ENCODE data around the gene PLXNA3.

PLXNA3 gene

DNA sequence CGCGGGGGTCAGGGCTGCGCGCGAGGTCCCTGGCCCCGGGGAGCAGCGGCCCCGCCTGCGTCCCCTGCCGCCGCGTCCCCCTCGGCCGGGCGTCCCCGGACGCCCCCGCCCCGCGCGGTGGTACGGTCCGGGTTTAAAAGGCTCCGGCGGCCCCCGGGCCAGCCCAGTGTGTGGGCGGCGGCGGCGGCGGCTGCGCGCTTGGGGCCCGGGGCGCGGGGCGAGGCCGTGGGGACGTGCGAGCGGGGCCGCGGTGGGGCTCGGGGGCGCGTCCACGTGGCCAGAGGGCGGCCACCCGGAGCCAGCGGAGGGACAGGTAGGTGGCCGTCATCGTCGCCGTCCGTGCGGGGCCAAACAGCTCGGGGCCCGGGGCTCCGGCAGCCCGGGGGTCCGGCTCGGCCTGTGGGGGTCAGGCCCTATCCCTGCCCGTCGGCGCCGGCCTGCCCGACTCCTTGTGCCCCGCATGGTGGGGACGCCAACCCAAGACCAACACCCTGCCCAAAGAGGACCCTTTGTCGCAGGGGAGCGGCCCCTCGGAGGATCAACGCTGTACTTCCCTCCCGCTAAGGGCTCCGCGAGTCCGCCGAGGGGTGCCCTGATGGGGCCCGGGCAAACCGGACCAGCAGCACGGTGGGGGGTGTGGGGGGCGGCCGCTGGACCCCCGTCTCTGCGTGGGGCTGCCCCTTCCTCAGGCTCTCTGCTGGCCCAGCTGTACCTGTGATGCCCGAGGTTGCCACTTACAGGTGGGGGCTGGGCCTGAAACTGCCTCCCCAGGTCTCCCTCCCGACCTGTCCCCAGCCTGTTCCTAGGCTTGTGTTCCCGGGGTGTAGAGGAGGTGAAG is at the start of gene PLXNA3:
Gene PLXNA3, plus strand, starts transcription at position 166 of the 838 bp plus-strand sequence. CDS start 1,903 bp downstream, outside the sequence.
- DNase-seq: no peak

DNA sequence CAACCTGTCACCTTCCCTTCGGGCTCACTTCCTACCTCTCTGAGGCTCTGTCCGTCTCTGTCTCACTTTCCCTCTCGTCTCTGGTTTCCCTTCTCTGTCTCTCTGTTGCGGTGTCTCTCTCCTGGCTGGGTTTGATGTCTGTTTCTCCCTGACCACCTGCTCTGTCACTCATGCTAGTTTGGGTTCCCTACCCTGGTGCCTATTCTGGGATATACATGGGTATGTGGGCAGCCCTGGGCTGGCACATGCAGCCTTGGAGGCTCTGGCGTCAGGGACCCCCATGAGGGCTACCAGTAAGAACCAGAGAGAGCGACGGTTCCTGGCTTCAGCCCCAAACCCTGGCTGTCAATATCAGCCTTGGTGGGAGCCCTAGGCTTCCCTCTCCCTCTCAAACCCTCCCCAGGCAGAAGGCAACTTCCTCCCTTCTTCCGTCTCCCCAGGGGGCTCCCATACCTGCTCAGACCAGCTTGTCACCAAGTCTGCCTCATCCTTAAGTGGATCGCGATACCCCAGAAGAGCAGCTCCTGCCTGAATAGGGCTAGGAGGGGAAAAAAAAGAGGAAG is 49.3 kb upstream of the PLXNA3 start:
- no peak for DNase-seq

DNA sequence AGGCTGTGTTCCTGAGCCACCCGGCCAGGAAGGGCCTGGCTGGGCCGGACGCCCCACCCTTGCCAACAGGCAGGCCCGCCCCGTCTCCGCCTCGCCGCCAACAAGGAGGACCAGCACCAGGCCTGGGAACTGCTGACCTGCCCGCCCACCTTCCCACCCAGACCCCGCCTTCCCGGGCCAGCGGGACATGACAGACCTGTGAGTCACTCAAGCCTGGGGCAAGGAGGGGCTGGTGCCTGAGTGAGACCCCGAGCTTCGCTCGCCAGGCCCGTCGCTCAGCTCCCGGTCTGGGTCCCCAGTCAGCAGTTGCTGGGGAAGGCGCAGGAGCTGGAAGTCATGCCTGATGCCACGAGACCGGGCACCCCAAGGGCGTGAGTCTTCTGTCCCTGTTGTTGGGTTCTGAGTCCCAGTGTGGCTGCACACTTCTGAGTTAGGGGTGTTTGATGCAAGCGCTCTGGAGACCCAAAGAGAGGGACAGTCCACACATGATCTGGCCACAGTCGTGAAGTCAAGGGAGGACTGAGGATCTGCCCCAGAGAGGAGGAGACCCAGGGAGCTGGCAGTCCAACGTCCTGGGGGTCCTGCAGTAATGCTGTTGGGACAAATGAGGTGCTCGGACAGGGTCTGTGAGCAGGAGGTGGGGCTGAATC is 48.7 kb upstream of the PLXNA3 start, which contains the start of gene DNASE1L1:
Gene DNASE1L1, minus strand, starts transcription at position 33 of the 650 bp plus-strand sequence. CDS start 3,686 bp downstream, outside the sequence.
- no peak for DNase-seq

DNA sequence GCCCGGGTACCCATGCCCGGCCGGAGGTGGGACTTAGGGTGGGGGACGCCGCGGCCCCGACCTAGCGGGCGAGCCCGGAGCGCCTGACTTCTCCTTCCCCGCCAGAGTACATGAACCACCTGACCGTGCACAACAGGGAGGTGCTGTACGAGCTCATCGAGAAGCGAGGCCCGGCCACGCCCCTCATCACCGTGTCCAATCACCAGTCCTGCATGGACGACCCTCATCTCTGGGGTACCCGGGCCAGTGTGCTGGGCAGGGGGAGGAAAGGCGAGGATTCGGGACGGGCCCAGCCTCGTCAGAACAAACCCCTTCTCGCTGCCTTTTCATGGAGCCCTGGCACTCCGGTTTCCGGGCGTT is 46.1 kb upstream of the PLXNA3 start:
- DNase-seq: peak; percentile 23

DNA sequence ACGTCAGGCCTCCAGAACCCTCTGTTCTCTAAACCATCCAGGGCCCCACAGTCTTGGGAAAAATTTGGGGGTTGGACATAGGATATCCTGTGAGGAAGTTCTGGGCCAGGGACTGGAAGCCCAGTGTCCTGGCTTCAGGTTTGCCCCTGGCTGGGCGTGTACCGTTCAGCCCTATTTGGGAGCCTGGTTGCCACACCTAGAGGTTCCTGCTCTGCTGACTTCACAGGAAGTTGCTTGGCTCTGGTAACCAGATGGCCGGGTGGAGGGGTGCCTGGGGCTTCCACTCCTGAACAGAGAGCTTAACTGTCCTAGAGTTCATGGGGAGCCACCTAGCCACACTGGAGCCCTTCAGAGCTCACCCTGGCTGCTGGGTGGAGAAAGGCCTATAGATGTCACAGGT is 45.6 kb upstream of the PLXNA3 start:
- no peak for DNase-seq

DNA sequence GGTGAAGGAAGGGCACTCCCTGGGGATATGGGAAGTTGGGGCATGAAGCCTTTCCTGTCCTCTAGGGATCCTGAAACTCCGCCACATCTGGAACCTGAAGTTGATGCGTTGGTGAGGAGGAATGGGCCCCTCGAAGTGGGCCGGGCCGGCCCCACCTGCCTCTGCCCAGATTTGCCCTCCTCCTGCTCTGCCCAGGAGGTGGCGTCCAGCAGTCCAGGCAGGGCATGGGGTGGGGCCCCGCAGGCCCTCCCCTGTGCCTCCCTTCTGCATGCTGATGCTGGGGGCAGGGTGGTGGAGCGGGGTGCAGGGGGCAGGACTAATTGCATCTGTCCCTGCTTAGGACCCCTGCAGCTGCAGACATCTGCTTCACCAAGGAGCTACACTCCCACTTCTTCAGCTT is 44.9 kb upstream of the PLXNA3 start:
- DNase-seq: no peak

DNA sequence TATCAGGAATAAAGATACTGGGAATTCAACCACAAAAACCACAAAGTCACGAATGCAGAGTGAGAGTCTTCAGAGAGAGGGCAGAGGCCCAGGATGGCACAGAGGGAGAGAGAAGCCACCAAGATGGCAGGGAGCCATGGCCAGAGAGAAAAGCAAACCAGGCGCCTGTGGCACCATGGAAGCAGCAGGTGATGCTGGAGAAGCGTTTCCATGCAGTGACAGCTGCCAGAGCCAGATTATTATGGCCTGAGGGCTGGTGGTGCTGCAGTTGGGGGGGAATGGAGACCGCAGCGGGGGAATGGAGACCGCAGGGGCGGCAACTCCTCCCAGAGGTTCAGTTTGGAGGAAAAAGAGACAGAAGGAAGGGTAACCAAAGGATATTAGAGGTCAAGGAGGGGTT is 40.9 kb upstream of the PLXNA3 start:
- DNase-seq: no peak

DNA sequence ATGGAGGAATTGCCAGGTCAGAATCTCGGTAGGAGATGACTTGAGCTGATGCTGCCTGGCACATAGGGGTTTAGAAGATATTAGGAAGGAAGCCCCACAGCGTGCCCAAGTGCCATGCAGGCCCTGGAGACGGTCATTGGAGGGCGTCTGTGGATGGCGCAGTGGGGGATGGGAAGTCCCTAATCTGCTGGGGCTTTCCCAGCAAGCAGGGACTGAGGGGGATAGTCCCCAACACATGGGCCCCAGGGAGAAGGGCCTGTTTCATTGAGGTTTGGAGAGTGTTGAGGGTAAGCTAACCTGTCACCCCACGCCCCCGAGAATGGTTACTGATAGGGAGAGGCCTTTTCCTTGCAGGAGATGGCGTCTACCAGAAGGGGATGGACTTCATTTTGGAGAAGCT is 38.9 kb upstream of the PLXNA3 start:
- DNase-seq: no peak

DNA sequence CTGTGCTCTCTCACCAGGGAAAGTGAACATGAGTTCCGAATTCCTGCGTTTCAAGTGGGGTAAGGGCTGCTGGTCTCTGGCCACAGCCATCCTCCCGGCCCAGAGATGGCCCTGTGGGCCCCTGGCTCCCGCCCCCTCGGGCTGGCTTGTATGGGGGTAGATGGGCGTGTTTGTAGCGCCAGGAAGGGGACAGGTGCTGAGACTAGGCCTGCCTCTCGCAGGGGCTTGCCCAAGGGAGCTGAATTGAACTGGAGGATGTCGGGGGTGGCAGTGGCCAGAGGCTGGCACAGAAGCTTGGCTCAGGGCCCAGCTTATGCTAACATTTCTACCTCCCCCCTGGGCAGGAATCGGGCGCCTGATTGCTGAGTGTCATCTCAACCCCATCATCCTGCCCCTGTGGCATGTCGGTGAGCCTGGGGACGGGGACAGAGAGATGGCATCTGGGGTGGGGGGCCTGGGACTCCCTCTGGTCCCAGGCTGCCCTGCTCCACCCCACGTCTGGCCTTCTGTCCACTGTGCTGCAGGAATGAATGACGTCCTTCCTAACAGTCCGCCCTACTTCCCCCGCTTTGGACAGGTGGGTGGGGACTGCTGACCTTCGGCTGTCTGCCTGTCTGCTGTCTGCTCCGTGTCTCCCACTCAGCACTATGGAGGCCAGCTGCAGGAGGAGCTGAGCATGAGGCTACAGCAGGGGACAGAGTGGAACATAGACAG is 38.2 kb upstream of the PLXNA3 start:
- DNase-seq: no peak

DNA sequence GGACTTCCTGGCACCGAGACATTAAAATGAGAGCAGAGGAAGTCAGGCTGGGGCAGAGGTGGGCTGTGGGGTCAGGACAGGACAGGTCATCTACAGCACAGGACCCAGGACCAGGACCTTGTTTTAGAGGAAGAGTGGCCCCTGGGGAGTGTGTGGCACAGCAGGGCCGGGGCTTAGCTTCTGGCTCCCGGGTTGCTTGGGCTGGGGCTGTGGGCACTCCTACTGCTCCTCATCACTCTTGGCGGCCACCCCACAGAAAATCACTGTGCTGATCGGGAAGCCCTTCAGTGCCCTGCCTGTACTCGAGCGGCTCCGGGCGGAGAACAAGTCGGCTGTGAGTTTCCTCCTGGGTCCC is 37.7 kb upstream of the PLXNA3 start:
- no peak for DNase-seq

DNA sequence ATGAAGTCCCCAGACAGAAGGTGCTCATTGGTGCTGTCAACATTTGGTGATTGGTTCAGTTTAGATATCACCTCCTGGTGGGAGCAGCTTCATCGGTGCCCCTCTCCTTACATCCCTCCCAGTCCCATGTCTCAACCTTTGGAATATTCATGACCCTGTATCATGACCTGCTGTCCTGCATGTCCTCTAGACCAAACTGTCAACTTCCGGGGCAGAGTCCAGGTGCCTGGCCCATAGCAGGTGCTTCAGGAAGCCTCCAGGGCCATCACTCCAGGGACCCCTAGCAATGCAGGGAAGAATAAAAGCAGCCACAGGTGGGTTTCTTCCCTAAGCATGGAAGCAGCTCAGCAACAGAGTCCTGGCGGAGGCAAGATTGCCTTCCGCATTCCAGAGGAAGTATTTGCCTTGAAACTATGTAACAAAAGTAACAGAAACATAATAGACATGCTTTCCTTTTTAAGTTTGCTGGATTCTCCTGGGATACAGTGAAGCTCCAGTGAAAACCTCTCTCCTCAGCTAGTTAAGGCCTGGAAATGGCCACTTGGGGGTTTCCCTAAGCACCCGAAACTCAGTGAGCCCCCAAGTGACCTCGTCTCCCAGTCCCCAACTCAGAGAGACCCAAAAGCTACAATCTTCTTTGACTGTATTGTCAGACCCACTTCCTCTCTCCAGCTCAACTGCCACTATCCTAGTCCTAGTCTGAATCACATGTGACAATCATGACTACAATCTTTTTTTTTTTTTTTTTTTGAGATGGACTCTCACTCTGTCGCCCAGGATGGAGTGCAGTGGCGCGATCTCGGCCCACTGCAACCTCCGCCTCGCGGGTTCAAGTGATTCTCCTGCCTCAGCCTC is 30.9 kb upstream of the PLXNA3 start:
- DNase-seq: no peak

DNA sequence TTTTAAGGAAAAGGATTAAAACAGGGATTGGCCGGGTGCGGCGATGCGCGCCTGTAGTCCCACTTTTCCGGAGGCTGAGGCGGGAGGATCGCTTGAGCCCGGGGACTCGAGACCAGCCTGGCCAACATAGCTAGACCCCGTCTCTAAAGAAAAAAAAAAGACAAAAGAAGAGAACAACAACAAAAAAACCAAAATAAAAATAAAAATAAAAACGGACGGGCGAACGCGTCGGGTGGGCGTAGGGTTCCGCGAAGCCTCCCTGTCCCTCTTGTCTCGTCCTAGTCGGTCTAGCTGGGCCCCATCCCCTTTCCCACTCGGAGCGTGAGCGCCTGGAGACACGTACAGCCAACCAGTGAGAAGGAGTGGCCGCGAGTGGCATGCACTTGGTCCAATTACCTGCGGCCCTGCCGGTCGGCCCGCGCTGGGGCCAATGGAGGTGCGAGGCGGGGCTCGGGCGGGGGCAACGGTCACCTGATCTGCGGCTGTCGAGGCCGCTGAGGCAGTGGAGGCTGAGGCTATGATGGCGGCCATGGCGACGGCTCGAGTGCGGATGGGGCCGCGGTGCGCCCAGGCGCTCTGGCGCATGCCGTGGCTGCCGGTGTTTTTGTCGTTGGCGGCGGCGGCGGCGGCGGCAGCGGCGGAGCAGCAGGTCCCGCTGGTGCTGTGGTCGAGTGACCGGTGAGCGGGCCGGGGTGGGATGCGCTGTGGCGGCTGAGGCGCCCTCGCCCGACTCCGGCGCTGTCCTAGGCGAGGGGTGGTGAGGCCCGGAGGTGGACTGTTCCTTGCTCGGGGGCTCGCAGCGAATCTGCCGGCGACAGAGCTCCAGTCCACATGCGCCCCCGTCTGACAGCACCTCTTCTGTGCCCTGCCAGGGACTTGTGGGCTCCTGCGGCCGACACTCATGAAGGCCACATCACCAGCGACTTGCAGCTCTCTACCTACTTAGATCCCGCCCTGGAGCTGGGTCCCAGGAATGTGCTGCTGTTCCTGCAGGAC is 29.6 kb upstream of the PLXNA3 start, which contains the start of gene ATP6AP1:
Gene ATP6AP1, plus strand, starts transcription at position 502 of the 996 bp plus-strand sequence. Its CDS starts 16 bp downstream, at position 518.
- DNase-seq: peak; percentile 96

DNA sequence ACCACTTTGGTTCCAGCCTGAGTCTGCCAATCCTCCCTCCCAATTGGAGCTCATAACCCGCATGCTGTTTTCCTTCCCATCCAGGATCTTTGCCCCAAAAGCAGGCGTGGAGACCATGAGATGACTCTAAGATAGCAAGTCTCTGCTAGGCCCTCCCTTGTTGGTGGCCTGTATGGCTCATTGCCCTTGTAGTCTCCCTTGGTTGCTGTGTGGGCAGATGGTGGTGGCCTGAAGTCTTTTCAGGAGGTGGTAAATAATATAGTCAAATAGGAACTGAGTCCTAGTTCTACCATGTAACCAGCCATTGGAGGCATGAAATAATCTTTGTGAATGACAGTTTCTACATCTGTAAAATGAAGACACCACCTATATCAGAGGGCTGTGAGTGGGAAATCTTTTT is 28.4 kb upstream of the PLXNA3 start:
- DNase-seq: no peak

DNA sequence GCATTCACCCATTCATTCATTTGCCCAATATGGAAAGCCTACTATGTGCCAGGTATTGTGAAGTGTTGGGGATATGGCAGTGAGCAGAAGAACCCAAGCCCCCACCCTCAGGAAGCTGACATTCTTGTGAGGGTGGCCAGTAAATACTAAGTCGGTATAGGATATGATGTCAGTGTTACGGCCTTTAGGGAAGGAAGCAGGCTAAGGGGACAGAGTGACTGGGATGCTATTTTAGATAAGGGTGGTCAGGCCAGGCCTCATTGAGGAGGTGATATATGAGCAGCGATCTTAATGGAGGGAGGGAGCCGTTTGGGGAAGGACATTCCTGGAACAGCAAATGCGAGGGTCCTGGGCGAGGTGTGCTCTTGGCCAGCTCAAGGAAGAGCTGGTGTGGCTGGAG is 27.6 kb upstream of the PLXNA3 start:
- no peak for DNase-seq

DNA sequence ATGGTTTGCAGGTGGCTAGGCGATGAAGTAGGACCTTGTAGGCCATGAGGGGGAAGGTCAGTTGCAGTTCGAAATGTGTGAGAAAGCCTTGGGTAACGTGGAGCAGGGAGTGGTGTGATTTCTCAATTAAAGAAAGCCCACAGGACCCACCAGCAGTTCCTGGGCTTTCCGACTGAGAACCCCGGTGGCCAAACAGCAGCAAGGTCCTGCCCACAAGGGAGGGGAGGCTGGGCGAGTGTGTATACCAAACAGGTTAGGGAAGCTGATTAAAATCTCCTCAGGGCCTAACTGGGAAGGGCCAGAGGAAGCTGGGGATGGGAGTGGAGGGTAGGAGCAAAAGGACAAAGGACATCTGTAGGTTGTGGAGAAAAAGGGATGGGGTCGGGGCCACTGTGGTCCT is 27.2 kb upstream of the PLXNA3 start:
- no peak for DNase-seq

DNA sequence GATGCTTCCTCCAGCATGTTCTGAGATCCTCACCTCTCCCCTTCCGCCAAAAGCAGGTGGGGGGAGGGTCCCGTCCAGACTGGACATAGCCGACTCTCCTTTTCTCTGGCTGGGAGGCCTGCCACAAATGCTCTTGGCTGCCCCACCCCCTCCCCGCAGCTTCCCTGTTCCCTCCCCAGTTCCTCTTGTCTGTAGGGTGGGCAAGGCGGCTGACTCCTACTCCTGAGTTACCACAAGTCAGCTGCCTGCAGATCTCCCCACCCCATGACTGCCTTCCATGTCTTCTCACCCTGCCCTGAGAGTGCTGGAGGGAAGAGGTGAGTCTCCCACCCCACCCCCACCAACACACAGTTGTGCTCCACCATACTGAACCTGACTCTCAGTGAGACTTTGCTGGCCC is 26.7 kb upstream of the PLXNA3 start:
- no peak for DNase-seq

DNA sequence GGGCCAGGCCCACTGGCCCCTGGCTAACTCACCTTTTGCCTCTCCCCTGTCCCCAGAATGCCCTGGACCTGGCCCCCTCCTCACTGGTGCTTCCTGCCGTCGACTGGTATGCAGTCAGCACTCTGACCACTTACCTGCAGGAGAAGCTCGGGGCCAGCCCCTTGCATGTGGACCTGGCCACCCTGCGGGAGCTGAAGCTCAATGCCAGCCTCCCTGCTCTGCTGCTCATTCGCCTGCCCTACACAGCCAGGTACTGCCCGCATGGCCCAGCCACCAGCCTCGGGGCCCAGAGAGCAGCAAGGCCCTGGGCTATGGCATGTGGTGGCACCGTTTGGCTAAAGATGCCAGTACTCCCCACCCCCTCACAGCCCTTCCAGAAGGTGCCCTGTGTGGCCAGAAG is 25.9 kb upstream of the PLXNA3 start:
- no peak for DNase-seq

DNA sequence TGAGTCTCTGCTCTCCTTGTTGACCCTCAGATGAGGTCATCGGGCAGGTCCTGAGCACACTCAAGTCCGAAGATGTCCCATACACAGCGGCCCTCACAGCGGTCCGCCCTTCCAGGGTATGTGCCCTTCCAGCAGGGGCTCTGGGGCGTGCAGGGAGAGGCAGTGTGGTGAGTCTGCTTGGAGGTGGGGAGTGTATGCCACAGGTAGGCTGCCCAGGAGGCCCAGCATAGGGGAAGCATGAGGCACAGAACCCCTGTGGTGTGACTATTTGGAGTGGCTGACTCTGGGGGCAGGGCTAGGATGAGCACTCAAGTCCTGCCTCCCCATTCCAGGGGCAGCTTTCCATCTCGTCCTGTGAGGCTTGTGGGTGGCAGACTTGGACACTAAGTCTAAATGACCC is 24.5 kb upstream of the PLXNA3 start:
- DNase-seq: no peak

DNA sequence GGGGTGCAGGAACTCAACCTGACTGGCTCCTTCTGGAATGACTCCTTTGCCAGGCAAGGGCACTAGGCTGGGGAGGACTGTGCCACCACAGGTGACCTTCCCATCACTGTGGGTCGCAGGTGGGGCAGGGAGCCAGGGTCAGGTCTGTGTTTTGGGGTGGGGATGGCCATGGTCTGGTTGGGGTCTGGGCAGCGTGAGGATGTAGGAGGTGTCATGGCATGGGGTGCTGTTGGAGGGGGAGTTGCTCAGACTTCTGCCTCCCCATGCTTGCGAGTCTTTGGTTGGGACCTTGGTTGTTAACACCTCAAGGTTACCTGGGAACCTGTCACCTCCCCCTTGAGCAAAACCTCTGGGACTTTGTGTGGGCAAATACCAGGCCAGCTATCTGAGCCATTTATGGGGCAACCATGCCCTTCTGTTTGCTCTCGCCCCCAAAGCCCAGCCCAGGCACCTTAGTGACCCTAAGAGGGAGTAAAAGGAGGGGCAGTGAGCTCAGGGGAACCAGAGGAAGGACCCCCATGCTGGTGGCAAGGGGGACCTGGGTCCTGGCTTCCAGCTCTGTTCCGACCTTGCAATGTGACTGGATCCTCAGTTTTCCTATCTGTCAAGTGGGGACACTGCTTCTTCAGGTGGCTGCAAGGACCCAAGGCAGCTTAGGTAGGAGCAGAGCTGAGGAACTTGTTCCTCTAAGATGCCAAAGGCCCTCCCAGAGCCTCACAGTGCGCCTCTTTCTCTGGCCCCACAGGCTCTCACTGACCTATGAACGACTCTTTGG is 23.5 kb upstream of the PLXNA3 start:
- no peak for DNase-seq

DNA sequence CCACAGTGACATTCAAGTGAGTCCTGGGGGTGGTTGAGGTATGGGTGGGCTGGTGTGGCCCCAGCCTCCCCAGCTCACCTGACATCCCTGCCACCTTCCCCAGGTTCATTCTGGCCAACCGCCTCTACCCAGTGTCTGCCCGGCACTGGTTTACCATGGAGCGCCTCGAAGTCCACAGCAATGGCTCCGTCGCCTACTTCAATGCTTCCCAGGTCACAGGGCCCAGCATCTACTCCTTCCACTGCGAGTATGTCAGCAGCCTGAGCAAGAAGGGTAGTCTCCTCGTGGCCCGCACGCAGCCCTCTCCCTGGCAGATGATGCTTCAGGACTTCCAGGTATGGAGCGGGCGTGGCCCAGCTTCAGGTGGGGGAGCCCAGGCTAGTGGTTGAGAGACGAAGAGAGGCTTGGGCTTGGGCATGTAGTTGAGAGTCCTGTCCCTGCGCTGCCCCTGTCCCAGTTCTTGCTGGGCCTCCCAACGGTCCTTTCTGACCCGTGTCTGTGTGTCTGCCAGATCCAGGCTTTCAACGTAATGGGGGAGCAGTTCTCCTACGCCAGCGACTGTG is 22.8 kb upstream of the PLXNA3 start:
- DNase-seq: no peak

Measured in NCI-H187 treated with DMSO at 0.1 percent for 48 hours (cell line).